GM12873 (cell line): ENCODE data around the gene TRIM46.

Experiments
- CTCF ChIP-seq: IDR thresholded peaks from 2 replicates; pipeline ENCODE4 v1.5.1; 2012; ENCODE audit warnings: low read depth, mild to moderate bottlenecking, moderate library complexity, low read length, control low read depth; ENCODE audit not compliant: insufficient read depth; ENCODE audit errors: missing control alignments

TRIM46 gene

GRCh38 chr1:155134880-155135414 lies 38.7 kb upstream of the TRIM46 start:
- TF ChIP-seq CTCF: no peak

- TF ChIP-seq CTCF: no peak
These were observed 38.1 kb upstream of the TRIM46 start, which contains the start of gene SLC50A1 for GRCh38 chr1:155135415-155136028. Gene SLC50A1 (plus strand): TSS chr1:155135852. CDS start chr1:155135912, 60 bp downstream.

GRCh38 chr1:155136748-155137147 lies 36.9 kb upstream of the TRIM46 start:
- TF ChIP-seq CTCF: no peak

DNA sequence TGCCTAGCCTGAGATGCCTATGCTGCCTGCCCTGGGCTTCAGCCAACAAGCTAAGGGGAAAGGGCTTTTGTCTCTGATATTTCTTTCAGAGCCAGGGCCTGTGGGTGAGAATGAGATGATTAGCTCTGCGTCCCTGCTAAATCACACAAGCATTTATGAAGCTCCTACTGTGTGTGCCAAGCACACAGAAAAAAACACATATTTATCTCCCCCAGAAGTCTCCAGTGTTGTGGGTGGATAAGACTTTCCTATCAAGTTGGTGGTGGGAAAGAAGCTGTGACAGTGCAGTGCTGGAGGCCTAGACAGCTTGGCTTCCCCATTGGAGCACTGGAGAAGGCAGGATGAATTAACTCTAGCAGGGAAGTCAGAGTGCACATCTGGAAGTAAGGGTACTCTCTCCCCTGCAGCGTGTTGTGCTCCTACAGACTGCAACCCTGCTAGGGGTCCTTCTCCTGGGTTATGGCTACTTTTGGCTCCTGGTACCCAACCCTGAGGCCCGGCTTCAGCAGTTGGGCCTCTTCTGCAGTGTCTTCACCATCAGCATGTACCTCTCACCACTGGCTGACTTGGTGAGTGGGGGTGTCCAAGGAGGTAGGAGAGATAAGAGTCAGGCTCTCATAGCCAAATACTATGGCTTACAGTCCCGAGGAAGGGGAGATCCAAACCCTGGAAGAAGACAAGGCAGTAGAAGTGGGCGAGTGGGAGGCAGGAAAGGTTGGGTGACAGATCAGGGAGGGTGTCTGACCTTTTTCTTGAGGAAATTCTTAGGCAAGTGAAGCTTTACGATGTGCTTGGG lies 36.3 kb upstream of the TRIM46 start:
- TF ChIP-seq CTCF: no peak

DNA sequence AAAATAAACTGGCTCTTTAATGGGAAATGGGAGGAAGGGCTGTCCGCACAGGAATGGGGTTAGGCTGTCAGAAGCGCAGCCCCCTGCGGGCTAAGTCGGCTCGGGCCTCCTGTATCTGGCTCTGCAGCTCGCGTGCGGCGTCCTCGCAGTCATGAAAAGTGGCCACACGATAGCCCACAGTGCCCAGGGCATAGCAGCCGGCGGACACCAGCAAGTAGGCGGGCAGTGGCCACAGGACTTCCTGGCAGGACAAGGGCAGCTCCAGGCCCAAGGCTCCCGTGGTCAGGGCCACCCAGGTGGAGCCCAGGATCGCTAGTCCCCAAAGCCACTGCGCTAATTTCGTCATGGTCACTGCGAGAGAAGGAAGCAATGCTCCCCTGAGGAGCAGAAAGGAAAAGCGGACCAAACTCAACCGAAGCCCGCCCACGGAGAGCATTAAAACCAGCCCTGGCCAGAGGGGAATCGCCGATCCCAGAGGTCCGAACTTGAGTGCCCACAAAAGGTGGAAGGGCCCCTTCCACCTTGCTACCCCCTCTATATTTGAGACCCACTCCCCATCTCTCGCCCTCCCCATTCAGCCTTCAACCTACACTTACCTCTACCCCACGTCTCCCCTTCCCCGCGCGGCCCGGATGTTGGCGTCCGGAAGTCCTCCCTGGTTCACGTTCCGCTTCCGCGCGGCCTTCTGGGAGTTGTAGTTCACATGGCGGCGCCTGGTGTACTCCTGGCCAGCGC lies 33.6 kb upstream of the TRIM46 start, which contains the start of gene DPM3:
Gene DPM3, minus strand, starts transcription at position 637 of the 735 bp plus-strand sequence. Its CDS starts 291 bp downstream, at position 346.
- TF ChIP-seq CTCF: no peak

DNA sequence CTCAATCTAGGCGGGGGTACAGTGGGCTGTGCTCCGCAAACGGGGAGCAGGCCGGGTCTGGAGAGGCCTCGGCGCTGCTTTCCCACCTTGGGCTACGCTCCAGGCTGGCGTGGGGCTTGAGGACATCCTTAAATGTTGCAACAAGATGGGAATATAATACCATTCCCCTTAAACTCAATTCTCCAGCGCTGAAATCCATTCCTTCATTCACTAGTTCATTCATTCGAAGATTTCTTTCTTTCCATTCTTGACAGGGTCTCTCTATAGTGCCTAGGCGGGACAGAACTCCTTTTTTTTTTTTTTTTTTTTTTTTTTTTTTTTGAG lies 33.1 kb upstream of the TRIM46 start:
- no peak for TF ChIP-seq CTCF

- no peak for TF ChIP-seq CTCF
These were observed 31.9 kb upstream of the TRIM46 start for GRCh38 chr1:155141749-155142148.
